HTERT RPE-1 (cell line): Measurements from ENCODE around the gene PNPLA2.

Experiments used
- in situ Hi-C: fragments of 300-500 bp; cut with MboI; formaldehyde crosslinking; loops from 4 replicates; pipeline ENCODE4 v1.14.3; 2020; ENCODE audit warnings: low sequenced_read_pairs

PNPLA2 gene

GRCh38 chr11:843086-843734, 24.5 kb downstream of the PNPLA2 start:
- in situ Hi-C loops, result no loop called here

DNA sequence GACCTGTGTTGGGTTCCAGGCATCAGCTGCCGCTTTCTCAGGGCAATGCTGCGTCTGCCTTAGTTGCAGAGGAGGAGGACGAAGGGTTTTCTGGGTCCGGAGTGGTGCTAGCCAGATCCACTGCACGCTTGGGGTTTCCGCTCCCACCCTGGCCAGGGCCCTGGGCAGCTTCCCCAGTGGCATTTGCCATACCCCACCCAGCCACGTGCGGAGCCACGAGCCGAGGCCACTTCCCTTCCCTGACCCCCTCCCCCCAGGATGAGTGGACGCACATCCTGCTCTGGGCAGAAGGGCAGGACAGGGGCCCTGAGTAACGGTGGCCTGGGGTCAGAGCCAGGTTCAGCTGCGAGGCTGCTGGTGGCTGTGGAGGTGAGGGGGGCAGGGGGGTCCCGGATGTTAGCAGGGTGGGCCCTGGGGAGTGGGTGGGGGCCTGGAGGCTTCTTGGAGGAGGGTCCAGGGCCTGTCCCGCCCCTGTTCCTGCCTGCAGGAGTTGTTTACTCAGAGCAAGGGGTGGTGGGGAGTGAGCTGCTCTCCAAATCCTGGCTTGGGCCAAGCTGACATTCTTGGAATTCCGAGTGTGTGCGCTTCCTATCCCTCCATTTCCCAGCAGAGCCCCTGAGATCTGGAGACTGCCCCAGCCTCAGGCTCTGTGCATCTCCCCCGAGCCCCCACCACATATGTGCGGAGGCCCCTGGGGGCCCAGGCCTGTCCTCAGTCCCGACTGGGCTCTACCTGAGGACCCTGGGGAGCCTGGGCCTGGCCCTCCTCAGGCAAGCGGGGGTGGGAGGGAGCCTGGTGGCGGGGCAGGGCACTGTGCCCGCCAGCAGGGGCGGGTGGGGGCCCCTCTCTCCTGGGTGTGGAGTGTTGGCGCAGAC, 25.3 kb downstream of the PNPLA2 start:
- in situ Hi-C loops, result no loop called here

DNA sequence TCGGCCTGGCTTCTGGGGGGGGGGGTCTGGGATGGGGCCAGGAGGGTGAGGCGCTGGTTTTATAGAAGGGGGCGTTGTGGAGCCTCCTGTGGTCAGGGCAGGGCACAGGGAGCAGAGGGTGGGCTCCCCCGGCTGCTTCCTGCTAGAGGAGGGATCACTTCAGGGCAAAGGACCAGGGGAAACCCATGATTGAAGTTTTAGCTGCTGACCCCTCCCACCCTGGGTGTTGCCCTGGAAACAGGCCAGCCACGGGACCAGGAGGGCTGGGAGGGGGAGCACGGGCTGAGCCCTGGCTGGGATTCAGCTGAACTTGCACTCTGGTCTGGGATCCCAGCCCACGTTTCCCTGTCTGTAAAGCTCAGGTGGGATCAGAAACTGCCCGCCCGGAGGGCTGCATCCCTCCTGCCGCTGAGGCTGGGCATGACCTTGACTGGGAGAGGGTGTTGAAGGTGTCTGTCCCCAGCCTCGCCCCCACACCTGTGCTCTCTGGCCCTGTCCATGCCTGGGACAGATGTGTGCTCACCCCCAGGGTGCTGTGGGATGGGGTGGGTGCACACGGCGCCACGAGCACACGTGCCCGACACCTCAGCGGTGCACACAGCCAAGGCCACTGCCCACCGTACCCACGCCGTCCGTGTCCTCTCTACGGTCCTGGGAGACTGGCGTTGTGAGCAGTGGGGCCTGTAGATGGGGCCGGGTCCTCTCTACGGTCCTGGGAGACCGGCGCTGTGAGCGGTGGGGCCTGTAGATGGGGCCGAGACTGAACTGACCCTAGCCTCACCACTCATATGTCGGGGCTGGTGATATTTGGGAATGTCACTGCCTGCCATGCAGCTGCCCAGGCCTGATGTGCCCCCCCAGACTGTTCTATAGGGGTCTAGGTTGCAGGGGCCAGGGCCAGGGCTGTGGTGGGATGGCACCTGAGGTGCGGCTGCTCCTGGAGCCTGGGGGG, 26.3 kb downstream of the PNPLA2 start:
- in situ Hi-C loops, result no loop called here

GRCh38 chr11:845872-846495, 27.3 kb downstream of the PNPLA2 start:
- in situ Hi-C loops, result no loop called here

DNA sequence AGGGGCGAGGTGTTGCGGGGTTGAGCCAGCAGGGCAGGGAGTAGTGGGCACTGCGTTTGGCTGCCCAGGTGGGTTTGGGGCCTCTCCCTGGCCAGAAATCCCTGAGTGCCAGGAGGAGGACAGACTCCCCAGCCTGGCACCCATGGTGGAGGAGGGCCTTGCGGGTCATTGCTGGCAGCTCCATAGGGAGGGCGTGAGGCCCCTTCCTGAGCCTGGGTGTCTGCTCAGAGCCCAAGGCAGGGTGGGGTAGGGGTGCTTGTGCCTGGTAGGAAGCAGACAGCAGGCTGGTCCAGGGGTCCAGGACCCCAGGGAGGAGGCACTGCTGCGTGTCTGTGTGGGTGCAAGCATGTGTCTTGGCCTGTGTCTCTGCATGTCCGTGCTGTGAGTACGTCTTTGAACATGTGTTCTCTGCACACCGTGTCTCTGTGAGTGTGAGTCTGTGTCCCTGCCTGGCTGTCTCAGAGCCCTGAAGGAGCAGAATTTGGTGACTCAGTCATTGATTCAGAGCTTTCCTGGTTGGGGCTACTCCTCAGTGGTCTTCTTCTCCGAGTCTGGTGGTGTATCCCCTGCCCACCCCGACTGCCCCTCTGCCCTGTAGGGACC, 27.9 kb downstream of the PNPLA2 start:
- in situ Hi-C loops, result no loop called here

DNA sequence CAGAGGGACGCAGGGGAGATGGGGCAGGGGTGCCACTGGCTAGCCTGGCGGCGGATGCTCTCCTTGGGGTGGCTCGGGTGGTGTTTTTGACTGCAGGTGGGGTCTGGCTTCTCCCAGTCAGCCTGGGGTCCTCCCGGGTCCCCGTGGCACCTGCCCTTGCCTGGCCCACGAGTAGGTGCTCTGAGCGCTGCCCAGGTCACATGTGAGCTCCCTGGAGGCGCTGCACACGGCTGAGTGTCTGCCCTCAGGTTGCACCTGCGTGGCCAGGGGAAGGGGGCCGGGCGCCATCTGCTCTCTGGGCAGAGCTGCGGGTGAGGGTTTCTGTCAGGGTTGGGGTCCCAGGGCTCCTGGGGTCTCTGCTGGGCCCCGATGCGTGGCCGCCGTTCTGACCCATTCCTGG, 29.2 kb downstream of the PNPLA2 start:
- in situ Hi-C loops, result no loop called here

DNA sequence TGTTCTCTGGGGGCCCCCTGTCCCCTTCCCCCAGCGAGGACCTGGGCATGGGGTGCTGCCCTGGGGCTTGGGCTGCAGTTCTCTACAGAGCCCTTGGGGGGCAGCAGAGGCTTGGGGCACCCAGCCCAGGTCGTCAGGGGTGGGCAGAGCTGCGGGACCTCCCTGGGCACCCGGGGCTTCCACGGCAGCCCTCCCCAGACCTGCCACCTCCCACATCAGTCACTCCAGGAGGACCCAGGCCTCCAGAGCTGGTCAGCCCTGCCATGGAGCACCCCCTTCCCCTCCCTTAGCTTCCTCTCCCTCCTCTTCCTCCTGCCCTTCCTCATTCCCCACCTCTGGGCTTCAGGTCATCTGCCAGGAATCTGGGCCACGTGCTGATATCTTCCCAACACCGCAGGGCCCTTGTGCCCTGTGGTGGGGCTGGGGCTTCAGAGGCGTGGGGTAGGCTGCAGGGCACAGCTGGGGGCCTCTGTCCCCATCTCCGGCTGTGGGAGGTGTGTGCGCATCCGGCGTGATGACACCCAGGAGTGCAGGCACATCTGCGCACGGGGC, 29.7 kb downstream of the PNPLA2 start:
- in situ Hi-C loops, result no loop called here

DNA sequence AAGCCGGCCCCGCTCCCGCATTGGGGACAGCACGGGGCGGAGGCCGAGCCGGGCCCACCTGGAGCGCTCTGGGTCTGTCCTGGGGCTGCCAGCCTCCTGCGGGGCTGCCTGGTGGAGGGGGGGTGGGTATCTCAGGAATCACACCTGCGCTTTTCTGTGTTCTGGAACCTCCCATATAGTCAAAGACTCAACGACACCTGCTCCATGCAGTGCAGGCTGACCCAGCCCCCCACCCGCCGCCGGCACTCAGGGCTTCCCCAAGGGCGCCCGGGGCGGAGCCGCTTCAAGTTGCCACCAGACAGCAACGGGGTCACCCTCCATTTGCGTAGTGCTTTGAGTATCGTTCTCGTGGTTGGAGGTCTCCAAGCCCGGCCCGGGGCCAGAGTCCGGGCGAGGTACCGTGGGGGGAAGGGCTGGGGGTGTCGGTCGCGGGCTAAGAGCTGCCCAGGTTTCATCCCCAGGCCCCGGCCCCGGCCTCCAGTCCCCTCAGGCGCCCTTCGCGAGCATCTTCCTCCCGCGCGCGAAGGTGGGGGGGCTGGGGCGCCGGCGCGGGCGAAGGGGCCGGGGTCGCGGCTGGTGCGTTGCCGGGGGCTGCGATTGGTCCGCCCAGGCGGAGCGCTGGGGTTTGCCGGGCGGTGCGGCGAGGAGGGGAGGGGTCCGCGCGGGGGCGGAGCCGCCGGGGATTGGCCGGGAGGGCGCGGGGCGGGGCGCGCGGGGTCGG, 30.6 kb downstream of the PNPLA2 start:
- in situ Hi-C loops, result no loop called here

DNA sequence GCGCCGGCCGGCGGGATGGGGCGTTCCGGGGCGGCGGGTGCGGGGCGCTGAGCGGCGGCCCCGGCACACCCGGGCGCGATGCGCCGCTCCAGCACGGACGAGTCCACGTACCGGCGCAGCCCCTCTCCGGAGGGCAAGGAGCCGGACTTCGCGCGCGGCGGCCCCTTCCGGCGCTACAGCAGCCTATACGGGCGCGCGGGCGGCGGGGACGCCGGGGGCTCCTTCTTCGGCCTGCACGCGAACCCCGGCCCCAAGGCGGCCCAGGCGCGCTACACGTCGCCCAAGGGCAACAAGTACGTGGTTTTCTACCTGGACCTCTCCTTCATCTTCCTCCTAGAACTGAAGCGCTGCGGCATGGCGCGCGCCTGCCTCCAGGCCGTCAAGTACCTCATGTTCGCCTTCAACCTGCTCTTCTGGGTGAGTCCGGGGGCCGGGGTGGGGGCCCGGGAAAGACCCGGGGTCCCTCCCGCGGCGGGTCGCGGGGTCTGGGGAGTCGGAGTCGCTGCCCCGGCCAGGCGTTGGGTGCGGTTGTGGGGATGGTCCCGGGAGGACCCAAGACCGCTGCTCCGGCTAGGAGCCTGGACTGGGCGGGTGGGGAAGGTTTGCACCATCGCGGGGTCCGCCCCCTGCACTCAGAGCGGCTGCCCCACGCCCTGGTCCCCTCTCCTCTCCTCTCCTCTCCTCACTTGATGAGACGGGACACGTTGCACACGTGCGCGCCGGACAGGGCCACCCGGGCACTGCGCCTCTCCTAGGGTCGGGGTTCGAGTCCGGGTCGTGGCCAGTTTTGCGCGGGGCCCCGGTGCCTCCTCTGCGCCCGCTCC, 31.4 kb downstream of the PNPLA2 start:
- in situ Hi-C loops, result no loop called here

GRCh38 chr11:850775-851763, 32.4 kb downstream of the PNPLA2 start:
- in situ Hi-C loops, result no loop called here

DNA sequence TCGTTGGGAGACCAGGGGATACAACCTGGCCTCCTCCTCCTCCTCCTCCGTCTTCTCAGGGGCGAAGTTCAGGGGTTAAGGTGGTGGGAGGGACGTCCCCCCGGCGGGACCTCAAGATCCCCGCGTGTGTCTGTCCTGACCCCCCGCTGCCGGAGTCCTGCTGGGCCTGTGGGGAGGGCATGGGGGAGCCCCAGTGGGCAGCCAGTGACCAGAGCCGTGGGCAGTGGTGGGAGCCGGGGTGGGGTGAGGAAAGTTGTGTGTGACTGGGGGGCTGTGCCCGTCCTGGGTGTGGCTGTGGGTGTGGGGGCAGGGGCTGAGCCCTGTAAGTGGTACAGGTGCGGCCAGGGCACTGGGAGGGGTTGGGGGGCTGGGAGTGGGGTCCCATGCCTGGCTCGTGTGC, 34.0 kb downstream of the PNPLA2 start:
- in situ Hi-C loops, result no loop called here

DNA sequence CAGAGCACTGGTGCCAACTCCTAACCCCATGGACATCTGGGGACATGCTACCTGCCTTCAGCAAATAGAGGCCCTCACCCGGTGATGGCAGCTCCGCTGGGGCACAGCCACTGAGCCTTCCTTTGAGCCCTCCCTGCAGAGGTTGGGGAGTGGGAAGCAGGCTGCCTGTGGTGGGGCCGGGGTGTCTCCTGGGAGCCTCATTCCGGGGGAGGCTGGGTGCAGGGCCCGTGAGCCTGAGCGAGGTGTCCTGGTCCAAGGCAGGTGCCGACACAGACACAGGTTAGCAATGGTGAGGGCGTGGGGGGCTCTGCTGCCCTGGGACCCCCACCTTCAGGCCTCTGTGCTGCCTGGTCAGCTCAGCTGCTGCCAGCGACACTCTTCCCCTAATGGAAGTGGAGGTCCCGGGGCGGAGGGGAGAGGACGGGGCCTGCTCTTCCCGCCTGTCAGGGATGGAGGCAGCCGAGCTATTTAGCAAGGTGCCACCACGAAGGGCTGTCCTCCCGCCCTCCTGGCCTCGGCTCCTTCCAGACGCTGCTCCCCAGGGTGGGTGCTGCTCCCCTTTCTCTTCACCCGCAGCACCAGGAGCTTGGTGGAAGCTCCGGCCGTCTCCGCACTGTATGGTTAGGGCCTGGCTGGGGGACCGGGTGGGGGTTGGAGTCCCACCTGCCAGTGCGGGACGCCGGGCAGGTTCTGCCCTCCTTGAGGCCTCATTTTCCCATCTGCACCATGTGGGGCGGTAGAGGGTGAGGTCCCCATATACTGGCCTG, 35.2 kb downstream of the PNPLA2 start:
- in situ Hi-C loops, result no loop called here

DNA sequence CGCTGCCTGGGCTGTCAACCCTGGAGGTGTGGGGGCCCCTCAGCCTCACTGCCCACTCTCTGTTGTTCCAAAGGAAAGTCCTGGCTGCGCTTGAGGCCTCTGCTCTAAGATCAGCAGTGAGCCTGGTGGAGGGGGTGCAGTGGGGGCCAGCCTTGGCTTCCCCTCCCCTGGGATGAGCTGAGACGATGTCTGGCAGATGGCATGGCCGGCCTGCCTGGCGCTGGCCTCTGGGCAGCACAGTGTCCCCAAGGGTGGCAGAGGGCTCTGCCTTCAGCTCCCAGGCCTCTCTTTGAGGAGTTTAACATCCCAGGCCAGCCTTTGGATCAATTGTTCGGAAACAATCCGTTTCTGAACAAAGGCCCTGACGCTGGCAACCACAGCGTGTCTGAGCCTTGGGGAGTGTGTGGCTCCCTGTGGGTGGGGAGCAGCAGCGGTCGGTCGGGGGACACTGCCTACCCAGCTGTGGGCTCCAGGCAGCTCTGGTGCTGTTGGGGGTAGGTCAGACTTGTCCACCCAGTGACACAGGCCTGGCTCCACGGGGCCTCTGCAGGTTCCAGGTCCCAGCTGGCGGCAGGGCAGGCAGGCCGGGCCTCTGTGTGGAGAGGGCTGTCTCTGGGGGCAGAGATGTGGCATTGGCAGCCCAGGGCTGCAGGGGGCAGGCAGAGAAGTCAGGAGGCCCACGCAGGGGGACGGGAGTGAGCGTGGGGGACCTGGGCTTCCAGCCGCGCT, 36.1 kb downstream of the PNPLA2 start:
- in situ Hi-C loops, result no loop called here

DNA sequence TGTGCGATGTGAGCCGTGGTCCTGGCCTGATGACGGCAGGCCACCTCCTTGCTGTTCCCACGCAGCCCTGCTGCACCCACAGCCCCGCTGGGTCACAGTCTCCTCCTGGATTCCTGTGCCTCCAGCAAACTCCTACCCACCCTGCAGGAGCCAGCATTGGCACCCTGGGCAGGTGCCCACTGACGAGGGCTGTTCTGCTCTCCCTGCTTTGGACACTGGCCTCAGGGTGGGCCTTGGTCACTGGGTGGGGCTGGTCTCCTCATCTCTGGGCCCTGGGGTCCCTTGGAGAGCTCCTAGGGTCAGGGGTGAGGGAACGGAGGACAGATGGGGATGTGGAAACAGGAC, 36.6 kb downstream of the PNPLA2 start:
- in situ Hi-C loops, result no loop called here

GRCh38 chr11:855796-856195, 37.1 kb downstream of the PNPLA2 start:
- in situ Hi-C loops, result no loop called here

DNA sequence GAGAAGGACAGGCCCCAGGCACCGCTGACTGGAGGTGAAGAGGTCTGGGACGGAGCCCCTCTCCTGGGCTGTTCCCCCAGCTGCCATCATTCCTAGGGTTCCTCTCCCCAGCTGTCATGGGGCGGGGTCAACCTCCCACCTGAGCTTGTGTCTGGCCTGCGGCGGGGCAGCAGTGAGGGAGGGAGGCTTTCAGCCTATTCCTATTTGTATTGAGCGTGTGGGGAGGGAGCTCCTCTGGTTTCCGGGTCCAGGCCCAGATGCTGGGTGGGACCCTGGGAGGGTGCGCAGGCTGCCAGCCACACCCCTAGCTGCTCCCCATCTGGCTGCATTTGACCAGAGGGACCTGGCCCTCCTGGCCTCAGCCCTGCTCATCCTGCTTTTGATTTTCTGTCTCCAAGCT, 37.7 kb downstream of the PNPLA2 start:
- in situ Hi-C loops, result no loop called here
